K562 (cell line): ENCODE measurements around the gene PPM1H. TPM values are rescaled to one million over a fixed set of nuclear protein-coding genes. Genes with fewer than 3 reads are reported as not detected.

ENCODE experiments used
- ATAC-seq: fragments of 200-7000 bp; cut with Tn5 transposase; 3 replicates; pipeline ENCODE4 v1.9.1; 2020; ENCODE audit warnings: moderate library complexity
- BruUV-seq: library from RNA; stranded (reverse); fragments of 400-500 nt; replicated peaks from 2 replicates; lab custom pipeline; 2021; lab: Mats Ljungman, UMichigan
- CTCF ChIA-PET: fragments of 300-600 bp; formaldehyde crosslinking; extraction: SDS; loops from one replicate; lab custom pipeline; 2021; ENCODE audit warnings: low intra/inter-chr PET ratio; lab: Yijun Ruan, JAX
- POLR2A ChIA-PET: fragments of 300-600, 350-650 bp; sonication (Branson Sonifier 250); formaldehyde crosslinking; extraction: SDS; loops from one replicate; lab custom pipeline; 2021; ENCODE audit warnings: antibody characterized with exemption, inconsistent platforms; lab: Yijun Ruan, JAX
- DNase-seq, 4 experiments: peaks; one replicate each; pipeline versions ENCODE4 v3.0.0 to v3.0.0-alpha.2; 2011 to 2018; ENCODE audit warnings: low spot score in 3 of 4, mixed read lengths in 3 of 4; ENCODE audit errors: extremely low read depth in 1 of 4
- FAIRE-seq: peaks from 2 replicates; lab custom pipeline; 2011; peaks lifted over from hg19 to GRCh38; lab: Jason Lieb, UNC
- H2AFZ ChIP-seq: 2 replicates; pipeline ENCODE4 v1.6.0; 2011; ENCODE audit warnings: low read depth, low read length, control low read depth, inconsistent platforms
- H3K27ac ChIP-seq: fragments of 200-600 bp; 3 replicates; pipeline ENCODE4 v1.8.0; 2011; ENCODE audit warnings: low read depth, mild to moderate bottlenecking, control low read depth, inconsistent platforms, low read length, moderate library complexity, mixed read lengths; ENCODE audit errors: extremely low read depth
- H3K27me3 ChIP-seq, 2 experiments: fragments of 300-600 bp in 1 of 2; 2 replicates in 1 of 2; 3 replicates in 1 of 2; pipeline versions ENCODE4 v1.6.0 to v1.8.0; 2011; ENCODE audit warnings: inconsistent platforms in 2 of 2, low read length in 2 of 2, mild to moderate bottlenecking in 1 of 2, mixed read lengths in 1 of 2, moderate library complexity in 1 of 2; ENCODE audit not compliant: control insufficient read depth in 2 of 2, insufficient read depth in 2 of 2
- H3K36me3 ChIP-seq: fragments of 300-600 bp; 3 replicates; pipeline ENCODE4 v1.8.0; 2011; ENCODE audit warnings: mild to moderate bottlenecking, low read length, inconsistent platforms; ENCODE audit not compliant: control insufficient read depth, insufficient read depth
- H3K4me1 ChIP-seq, 2 experiments: fragments of 200-600 bp in 1 of 2; replicated peaks in 1 of 2; 2 replicates in 1 of 2; 3 replicates in 1 of 2; pipeline versions ENCODE4 v1.5.1 to v1.8.0; 2011; ENCODE audit warnings: inconsistent platforms in 2 of 2, low read length in 2 of 2, mild to moderate bottlenecking in 1 of 2, mixed read lengths in 1 of 2, moderate library complexity in 1 of 2; ENCODE audit not compliant: control insufficient read depth in 2 of 2, insufficient read depth in 2 of 2
- H3K4me2 ChIP-seq: 2 replicates; pipeline ENCODE4 v1.6.1; 2011; ENCODE audit warnings: low read length, control low read depth, inconsistent platforms, mixed read lengths; ENCODE audit not compliant: insufficient read depth
- H3K4me3 ChIP-seq: fragments of 200-600 bp; sonication (generic), shearing (Covaris generic); 2 replicates; pipeline ENCODE4 v1.5.1; 2016; ENCODE audit warnings: control low read depth, inconsistent platforms
- H3K79me2 ChIP-seq: fragments of 200-600 bp; 3 replicates; pipeline ENCODE4 v1.8.0; 2011; ENCODE audit warnings: low read length, inconsistent platforms; ENCODE audit not compliant: control insufficient read depth, insufficient read depth
- H3K9ac ChIP-seq, 2 experiments: 2 replicates each; pipeline versions ENCODE4 v1.6.0 to v1.6.1; 2011; ENCODE audit warnings: low read depth in 2 of 2, low read length in 2 of 2, control low read depth in 1 of 2, inconsistent platforms in 1 of 2, mild to moderate bottlenecking in 1 of 2, mixed read lengths in 1 of 2; ENCODE audit not compliant: insufficient read depth in 1 of 2
- H3K9me1 ChIP-seq: one replicate; pipeline ENCODE4 v1.6.0; 2011; ENCODE audit warnings: inconsistent platforms, mild to moderate bottlenecking, low read length, moderate library complexity; ENCODE audit not compliant: control insufficient read depth, insufficient read depth
- H3K9me3 ChIP-seq: replicated peaks from 2 replicates; pipeline ENCODE4 v1.5.1; 2011; ENCODE audit warnings: low read depth, low read length, inconsistent platforms; ENCODE audit not compliant: control insufficient read depth, insufficient read depth
- H4K20me1 ChIP-seq: replicated peaks from 2 replicates; pipeline ENCODE4 v1.6.1; 2011; ENCODE audit warnings: low read length, inconsistent platforms, mixed read lengths; ENCODE audit not compliant: control insufficient read depth, insufficient read depth
- RBM14 ChIP-seq: fragments of 200-400 bp; formaldehyde crosslinking; IDR thresholded peaks from 2 replicates; pipeline ENCODE4 v1.6.1; 2018; ENCODE audit warnings: low read depth, mild to moderate bottlenecking, low read length, moderate library complexity, borderline replicate concordance; ENCODE audit not compliant: insufficient read depth
- ZC3H4 ChIP-seq: sonication (generic); formaldehyde crosslinking; IDR thresholded peaks from 2 replicates; pipeline ENCODE4 v1.9.0; 2021; ENCODE audit warnings: missing genetic modification reagents, borderline replicate concordance
- ZNF347 ChIP-seq: fragments of 450-650 bp; formaldehyde crosslinking; IDR thresholded peaks from 2 replicates; pipeline ENCODE4 v1.4.0; 2020; ENCODE audit warnings: low read depth, mild to moderate bottlenecking, moderate library complexity
- WGBS: fragments of 100-300 bp; shearing (Covaris generic); methylation state at CpG from one replicate; pipeline ENCODE4 v1.1.6; 2016; ENCODE audit warnings: low coverage, mixed read lengths; ENCODE audit not compliant: insufficient coverage; ENCODE audit errors: missing lambda C conversion rate; 5-methylcytosine and 5-hydroxymethylcytosine counted together
- in situ Hi-C: fragments of 300-500 bp; cut with MboI; formaldehyde crosslinking; loops from 4 replicates; pipeline ENCODE4 v1.15.0; 2018; ENCODE audit warnings: inconsistent platforms, mixed read lengths
- intact Hi-C: fragments of 100-400 bp; cut with micrococcal nuclease; formaldehyde crosslinking; loops from 2 replicates; pipeline ENCODE4 v1.14.2; 2022
- polyA plus RNA-seq, 8 experiments: library from polyadenylated mRNA; depleted of rRNA in 4 of 8; stranded (reverse) in 5 of 8; unstranded in 3 of 8; fragments of >200 nt; fragmentation: Nextera tagmentation in 2 of 8; fragmentation: Illumina TruSeq in 1 of 8; extraction: Ambion mirVana in 2 of 8; extraction: Trizol in 1 of 8; gene quantifications; 2 replicates each; pipeline versions ENCODE4 v1.2.1 to v1.2.3, GENCODE V29; 2011 to 2014; ENCODE audit warnings: inconsistent platforms in 1 of 8, missing spikeins in 1 of 8
- total RNA-seq, 7 experiments: library from RNA; depleted of rRNA in 6 of 7; stranded (reverse); fragments of >200 nt in 6 of 7; fragmentation: Illumina TruSeq in 2 of 7; extraction: Trizol in 2 of 7; gene quantifications; 2 replicates each; pipeline versions ENCODE4 v1.2.1 to v1.2.3, GENCODE V29; 2011 to 2021; ENCODE audit warnings: low replicate concordance in 1 of 7
- TF ChIP-seq, protein P1 (sequence below): IDR thresholded peaks from 3 replicates; pipeline ENCODE4 v1.6.1; 2011; ENCODE audit warnings: borderline replicate concordance, mild to moderate bottlenecking, moderate library complexity; ENCODE audit not compliant: insufficient read length; ENCODE audit errors: extremely low read depth
- TF ChIP-seq, protein P2 (sequence below), 2 experiments: fragments of 450-650 bp in 1 of 2; sonication (generic) in 1 of 2; formaldehyde crosslinking in 1 of 2; IDR thresholded peaks in 1 of 2; conservative IDR thresholded peaks in 1 of 2; 2 replicates each; pipeline versions ENCODE4 v1.6.1 to v1.8.1; 2016 to 2023; ENCODE audit warnings: mild to moderate bottlenecking in 2 of 2, moderate library complexity in 2 of 2, inconsistent platforms in 1 of 2, missing genetic modification reagents in 1 of 2
- TF ChIP-seq, protein P3 (sequence below), 2 experiments: fragments of 200-800 bp in 1 of 2; sonication (Bioruptor generic) in 1 of 2; sonication (generic) in 1 of 2; formaldehyde crosslinking in 1 of 2; IDR thresholded peaks in 1 of 2; conservative IDR thresholded peaks in 1 of 2; 2 replicates each; pipeline versions ENCODE4 v1.5.0 to v1.6.1; 2016 to 2020; ENCODE audit warnings: missing compliant biosample characterization in 1 of 2, missing genetic modification characterization in 1 of 2, missing genetic modification reagents in 1 of 2

The PPM1H gene
- total and polyA plus RNA-seq, 9 of the 15 experiments (the other 6 are each of a cell fraction or from before 2014, with no cell fraction given) = 5.3 to 29.3 (median 11.3) TPM

DNA sequence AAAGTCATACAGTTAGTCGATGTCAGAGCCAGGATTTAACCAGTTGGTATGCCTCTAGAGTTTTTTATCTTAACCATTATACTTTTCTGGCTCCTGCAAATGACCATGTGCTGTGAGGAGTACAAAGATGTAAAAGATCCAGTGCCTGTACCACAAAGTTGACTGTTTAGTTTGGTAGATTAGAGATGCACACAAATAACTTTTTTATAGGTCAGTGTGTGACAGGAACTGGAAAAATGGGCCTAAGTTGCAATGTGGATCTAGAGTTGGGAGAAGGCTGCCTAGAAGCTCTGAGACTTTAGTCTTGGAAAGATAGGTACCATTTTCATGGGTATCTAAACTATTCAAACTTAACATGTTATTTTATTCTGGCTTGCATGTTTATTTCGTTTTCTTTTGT is 32.8 kb upstream of the PPM1H start:
- Histone ChIP-seq H3K79me2 (no peaks in the 10 kb centered on the region), H3K27ac (no peak overlapping the region), H3K27me3 (no peaks in the 10 kb centered on the region), H3K4me1 (peaks cover 3 to 8% of the 10 kb centered on the region in 2 experiments; a peak in 2 of 5 replicates), H3K4me3 (no peak overlapping the region), H2AFZ (no peak overlapping the region), H3K4me2 (no peak overlapping the region), H3K9me3 (no peaks in the 10 kb centered on the region), H3K9me1 (no peaks in the 10 kb centered on the region), H3K36me3 (no peaks in the 10 kb centered on the region), H3K9ac (no peak overlapping the region), H4K20me1 (no peaks in the 10 kb centered on the region)
- FAIRE-seq (no peak), ATAC-seq (no peak), DNase-seq (no peak)
- BruUV-seq = no TSS peak
- in situ Hi-C loops (no loop called here), intact Hi-C loops (no loop called here)
- 20% methylated on average over 2 of the region's 2 CpGs for WGBS
- ChIA-PET POLR2A (no interaction called here), CTCF (no interaction called here)
- TF ChIP-seq, protein P1, sequence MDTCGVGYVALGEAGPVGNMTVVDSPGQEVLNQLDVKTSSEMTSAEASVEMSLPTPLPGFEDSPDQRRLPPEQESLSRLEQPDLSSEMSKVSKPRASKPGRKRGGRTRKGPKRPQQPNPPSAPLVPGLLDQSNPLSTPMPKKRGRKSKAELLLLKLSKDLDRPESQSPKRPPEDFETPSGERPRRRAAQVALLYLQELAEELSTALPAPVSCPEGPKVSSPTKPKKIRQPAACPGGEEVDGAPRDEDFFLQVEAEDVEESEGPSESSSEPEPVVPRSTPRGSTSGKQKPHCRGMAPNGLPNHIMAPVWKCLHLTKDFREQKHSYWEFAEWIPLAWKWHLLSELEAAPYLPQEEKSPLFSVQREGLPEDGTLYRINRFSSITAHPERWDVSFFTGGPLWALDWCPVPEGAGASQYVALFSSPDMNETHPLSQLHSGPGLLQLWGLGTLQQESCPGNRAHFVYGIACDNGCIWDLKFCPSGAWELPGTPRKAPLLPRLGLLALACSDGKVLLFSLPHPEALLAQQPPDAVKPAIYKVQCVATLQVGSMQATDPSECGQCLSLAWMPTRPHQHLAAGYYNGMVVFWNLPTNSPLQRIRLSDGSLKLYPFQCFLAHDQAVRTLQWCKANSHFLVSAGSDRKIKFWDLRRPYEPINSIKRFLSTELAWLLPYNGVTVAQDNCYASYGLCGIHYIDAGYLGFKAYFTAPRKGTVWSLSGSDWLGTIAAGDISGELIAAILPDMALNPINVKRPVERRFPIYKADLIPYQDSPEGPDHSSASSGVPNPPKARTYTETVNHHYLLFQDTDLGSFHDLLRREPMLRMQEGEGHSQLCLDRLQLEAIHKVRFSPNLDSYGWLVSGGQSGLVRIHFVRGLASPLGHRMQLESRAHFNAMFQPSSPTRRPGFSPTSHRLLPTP = no peak

- Histone ChIP-seq H3K4me2 (no peak overlapping the region), H3K4me3 (no peak overlapping the region), H3K9me3 (no peaks in the 10 kb centered on the region), H3K4me1 (peaks cover 1 to 4% of the 10 kb centered on the region in 2 experiments; a peak in 2 of 5 replicates), H3K36me3 (no peaks in the 10 kb centered on the region), H3K79me2 (no peaks in the 10 kb centered on the region), H3K9me1 (no peaks in the 10 kb centered on the region), H2AFZ (no peak overlapping the region), H4K20me1 (no peaks in the 10 kb centered on the region), H3K27me3 (no peaks in the 10 kb centered on the region), H3K27ac (no peak overlapping the region), H3K9ac (no peak overlapping the region)
- in situ Hi-C loops = no loop called here
- CTCF ChIA-PET = no interaction called here
- FAIRE-seq (no peak), ATAC-seq (no peak), DNase-seq (no peak)
- intact Hi-C loops = no loop called here
- POLR2A ChIA-PET = no interaction called here
- no TSS peak for BruUV-seq
- TF ChIP-seq ZNF347 (CRISPR knock-in tag) = no peak
- TF ChIP-seq, protein P2, sequence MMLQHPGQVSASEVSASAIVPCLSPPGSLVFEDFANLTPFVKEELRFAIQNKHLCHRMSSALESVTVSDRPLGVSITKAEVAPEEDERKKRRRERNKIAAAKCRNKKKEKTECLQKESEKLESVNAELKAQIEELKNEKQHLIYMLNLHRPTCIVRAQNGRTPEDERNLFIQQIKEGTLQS (IDR thresholded peaks at IDR 0.05) = no peak
- TF ChIP-seq, protein P2 (CRISPR knock-in tag; conservative IDR thresholded peaks at IDR 0.05) = no peak
- no peak for TF ChIP-seq RBM14
- TF ChIP-seq, protein P3, sequence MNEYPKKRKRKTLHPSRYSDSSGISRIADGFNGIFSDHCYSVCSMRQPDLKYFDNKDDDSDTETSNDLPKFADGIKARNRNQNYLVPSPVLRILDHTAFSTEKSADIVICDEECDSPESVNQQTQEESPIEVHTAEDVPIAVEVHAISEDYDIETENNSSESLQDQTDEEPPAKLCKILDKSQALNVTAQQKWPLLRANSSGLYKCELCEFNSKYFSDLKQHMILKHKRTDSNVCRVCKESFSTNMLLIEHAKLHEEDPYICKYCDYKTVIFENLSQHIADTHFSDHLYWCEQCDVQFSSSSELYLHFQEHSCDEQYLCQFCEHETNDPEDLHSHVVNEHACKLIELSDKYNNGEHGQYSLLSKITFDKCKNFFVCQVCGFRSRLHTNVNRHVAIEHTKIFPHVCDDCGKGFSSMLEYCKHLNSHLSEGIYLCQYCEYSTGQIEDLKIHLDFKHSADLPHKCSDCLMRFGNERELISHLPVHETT (CRISPR knock-in tag; conservative IDR thresholded peaks at IDR 0.05 in 1 of 2, IDR thresholded peaks at IDR 0.05 in 1 of 2) = no peak
- no peak for TF ChIP-seq ZC3H4 (CRISPR knock-in tag)
Observed at GRCh38 chr12:62966990-62967506, 32.1 kb upstream of the PPM1H start.
